Osteocyte (in vitro differentiated cells): ENCODE results near the gene TAS2R41. TPM values are rescaled to one million over a fixed set of nuclear protein-coding genes. Genes with fewer than 3 reads are reported as not detected.

Source experiments
- DNase-seq: peaks from one replicate; pipeline ENCODE4 v3.0.0; 2021; ENCODE audit warnings: mixed read lengths; ENCODE audit not compliant: unreplicated experiment; ENCODE audit errors: extremely low spot score
- H3K27ac Mint-ChIP-seq: one replicate; pipeline ENCODE4 v1.8.0; 2021; ENCODE audit warnings: mild to moderate bottlenecking, mixed read lengths; ENCODE audit not compliant: unreplicated experiment
- H3K27me3 Mint-ChIP-seq: one replicate; pipeline ENCODE4 v1.8.0; 2021; ENCODE audit warnings: mixed read lengths; ENCODE audit not compliant: unreplicated experiment
- H3K36me3 Mint-ChIP-seq: one replicate; pipeline ENCODE4 v1.8.0; 2021; ENCODE audit warnings: mixed read lengths; ENCODE audit not compliant: unreplicated experiment
- H3K4me1 Mint-ChIP-seq: one replicate; pipeline ENCODE4 v1.8.0; 2021; ENCODE audit warnings: mixed read lengths; ENCODE audit not compliant: unreplicated experiment
- H3K4me3 Mint-ChIP-seq: one replicate; pipeline ENCODE4 v1.8.0; 2021; ENCODE audit warnings: mild to moderate bottlenecking, moderate library complexity, mixed read lengths; ENCODE audit not compliant: unreplicated experiment
- H3K9me3 Mint-ChIP-seq: one replicate; pipeline ENCODE4 v1.8.0; 2021; ENCODE audit warnings: mixed read lengths; ENCODE audit not compliant: unreplicated experiment
- CTCF ChIP-seq: fragments of 200-600 bp; sonication (generic); IDR thresholded peaks from 2 replicates; pipeline ENCODE4 v1.5.0; 2021; ENCODE audit warnings: antibody characterized with exemption, mild to moderate bottlenecking, moderate library complexity
- total RNA-seq: library from RNA; stranded (reverse); gene quantifications from 2 replicates; pipeline ENCODE4 v1.2.1, GENCODE V29; 2021

Gene TAS2R41
- total RNA-seq, 1 donor from 2014 or later = not detected

GRCh38 chr7:143459359-143459758 is 18.3 kb upstream of the TAS2R41 start:
- Mint-ChIP-seq H3K27ac (no peak overlapping the region), H3K36me3 (no peaks in the 10 kb centered on the region), H3K4me3 (no peak overlapping the region), H3K27me3 (no peaks in the 10 kb centered on the region), H3K9me3 (no peaks in the 10 kb centered on the region), H3K4me1 (peaks cover 19% of the 10 kb centered on the region)
- TF ChIP-seq CTCF = no peak
- no peak for DNase-seq

- no peaks in the 10 kb centered on the region for H3K27me3 Mint-ChIP-seq
- no peaks in the 10 kb centered on the region for H3K36me3 Mint-ChIP-seq
- no peak overlapping the region for H3K27ac Mint-ChIP-seq
- no peak for DNase-seq
- H3K4me1 Mint-ChIP-seq = peaks cover 19% of the 10 kb centered on the region
- no peak for TF ChIP-seq CTCF
- no peak overlapping the region for H3K4me3 Mint-ChIP-seq
- no peaks in the 10 kb centered on the region for H3K9me3 Mint-ChIP-seq
Measured at GRCh38 chr7:143460271-143460979, 17.2 kb upstream of the TAS2R41 start.

GRCh38 chr7:143462045-143462444 is 15.6 kb upstream of the TAS2R41 start:
- Mint-ChIP-seq H3K4me3 (no peak overlapping the region), H3K27ac (no peak overlapping the region), H3K9me3 (no peaks in the 10 kb centered on the region), H3K27me3 (peaks cover 7% of the 10 kb centered on the region), H3K36me3 (no peaks in the 10 kb centered on the region), H3K4me1 (peaks cover 11% of the 10 kb centered on the region)
- no peak for DNase-seq
- TF ChIP-seq CTCF = no peak

GRCh38 chr7:143463556-143463955 is 14.1 kb upstream of the TAS2R41 start:
- no peak overlapping the region for H3K4me3 Mint-ChIP-seq
- no peak overlapping the region for H3K27ac Mint-ChIP-seq
- no peaks in the 10 kb centered on the region for H3K4me1 Mint-ChIP-seq
- peaks cover 15% of the 10 kb centered on the region for H3K27me3 Mint-ChIP-seq
- no peak for TF ChIP-seq CTCF
- no peaks in the 10 kb centered on the region for H3K9me3 Mint-ChIP-seq
- DNase-seq = no peak
- peaks cover 1% of the 10 kb centered on the region for H3K36me3 Mint-ChIP-seq

GRCh38 chr7:143463957-143464356 is 13.7 kb upstream of the TAS2R41 start:
- TF ChIP-seq CTCF = no peak
- no peak for DNase-seq
- Mint-ChIP-seq H3K36me3 (peaks cover 1% of the 10 kb centered on the region), H3K27ac (no peak overlapping the region), H3K4me1 (no peaks in the 10 kb centered on the region), H3K27me3 (peaks cover 15% of the 10 kb centered on the region), H3K4me3 (no peak overlapping the region), H3K9me3 (no peaks in the 10 kb centered on the region)
